GM21528 (cell line): ENCODE data around the gene HIVEP3.

Experiments
- ATAC-seq: cut with Tn5 transposase; IDR thresholded peaks from one replicate; pipeline ENCODE4 v1.9.1; 2021; ENCODE audit warnings: mild to moderate bottlenecking, moderate library complexity; ENCODE audit not compliant: unreplicated experiment, low FRiP score

Gene HIVEP3

DNA sequence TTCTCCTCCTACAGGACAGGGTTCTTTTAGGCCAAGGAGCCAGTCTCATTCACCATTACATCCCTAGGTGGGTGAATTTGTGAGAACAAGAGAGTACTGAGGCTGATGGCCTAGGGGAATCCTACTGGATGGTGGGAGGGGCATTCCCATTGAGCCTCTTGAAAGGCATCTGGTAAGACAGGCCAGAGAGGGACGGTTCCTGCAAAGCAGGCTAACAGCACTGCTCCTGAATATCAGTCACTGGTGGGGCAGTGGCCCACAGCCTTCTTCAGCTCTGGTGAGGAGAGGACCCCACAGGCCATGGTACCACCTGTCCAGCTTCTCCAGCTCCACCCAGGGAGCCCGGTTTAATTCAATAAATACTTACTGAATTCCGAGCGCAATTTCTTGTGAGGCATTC is 308.4 kb downstream of the HIVEP3 start:
- ATAC-seq: no peak

DNA sequence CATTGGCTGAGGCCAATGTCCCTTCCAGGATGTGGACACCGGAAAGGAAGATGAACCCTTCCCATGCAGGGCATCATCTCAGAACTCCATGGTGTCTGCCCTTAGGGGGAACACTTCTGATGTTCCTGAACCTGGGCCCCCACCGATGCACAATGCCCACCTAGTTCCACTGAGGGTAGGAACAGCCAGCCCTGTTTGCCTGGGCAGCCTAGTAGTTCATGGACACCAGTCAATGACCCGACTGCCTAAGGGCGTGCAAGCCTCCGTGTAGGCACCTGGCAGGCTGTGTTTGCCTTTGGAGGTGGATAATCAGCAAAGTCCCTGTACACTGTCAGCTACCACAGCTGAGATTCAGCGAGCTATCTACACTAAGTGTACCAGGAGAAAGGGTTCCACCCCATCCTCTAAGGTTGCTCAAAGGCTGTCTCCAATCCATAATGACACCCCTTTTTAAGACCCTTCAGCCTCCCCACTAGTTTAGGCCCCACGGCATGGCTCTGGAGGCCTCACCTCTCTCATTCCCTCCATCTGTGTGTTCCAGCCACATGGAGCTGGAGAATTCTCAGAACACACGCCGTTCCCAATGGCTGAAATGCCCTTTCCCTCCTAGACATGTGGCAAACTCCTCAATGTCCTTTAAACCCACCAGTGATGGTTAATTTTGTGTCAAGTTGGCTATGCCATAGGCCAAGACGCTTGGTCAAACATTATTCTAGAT is 309.4 kb downstream of the HIVEP3 start:
- ATAC-seq: no peak

DNA sequence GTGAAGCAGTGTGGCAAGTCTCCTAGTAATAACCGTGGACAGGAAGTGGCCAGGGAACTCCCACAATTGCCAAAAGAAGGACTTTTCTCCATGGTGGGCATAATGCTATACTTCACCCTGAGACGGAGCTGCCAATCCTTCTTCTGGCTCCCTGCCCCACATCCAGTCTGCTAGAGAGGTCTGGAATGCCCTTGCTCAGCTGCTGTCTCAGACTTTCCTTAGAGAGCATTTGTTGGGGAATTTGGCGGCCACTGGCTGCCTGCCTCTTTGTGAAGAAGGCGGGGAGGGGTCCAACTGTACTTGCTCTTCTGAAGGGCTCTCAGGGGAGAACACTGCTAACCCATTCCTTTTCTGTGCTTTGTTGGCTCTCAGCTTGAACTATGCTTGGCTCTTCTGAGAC is 310.5 kb downstream of the HIVEP3 start:
- ATAC-seq: no peak

DNA sequence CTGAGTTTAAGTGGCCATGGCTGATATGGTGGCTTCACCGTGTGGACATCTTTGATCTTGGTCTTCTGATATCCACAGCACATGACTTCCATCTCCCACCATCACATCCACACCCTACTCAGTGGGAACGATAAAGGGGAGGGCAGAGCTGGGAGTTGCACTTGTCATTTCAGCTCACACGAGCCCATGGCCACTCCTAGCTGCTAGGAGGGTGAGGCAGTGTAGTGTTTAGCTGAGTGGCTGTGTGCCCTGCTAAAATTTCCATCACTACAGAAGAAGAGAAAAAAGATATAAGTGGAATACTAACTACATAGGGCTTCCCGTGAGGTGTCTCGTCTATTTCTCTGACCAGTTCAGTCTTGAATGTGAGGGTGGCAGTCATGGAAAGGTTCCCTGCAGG is 310.9 kb downstream of the HIVEP3 start:
- no peak for ATAC-seq

DNA sequence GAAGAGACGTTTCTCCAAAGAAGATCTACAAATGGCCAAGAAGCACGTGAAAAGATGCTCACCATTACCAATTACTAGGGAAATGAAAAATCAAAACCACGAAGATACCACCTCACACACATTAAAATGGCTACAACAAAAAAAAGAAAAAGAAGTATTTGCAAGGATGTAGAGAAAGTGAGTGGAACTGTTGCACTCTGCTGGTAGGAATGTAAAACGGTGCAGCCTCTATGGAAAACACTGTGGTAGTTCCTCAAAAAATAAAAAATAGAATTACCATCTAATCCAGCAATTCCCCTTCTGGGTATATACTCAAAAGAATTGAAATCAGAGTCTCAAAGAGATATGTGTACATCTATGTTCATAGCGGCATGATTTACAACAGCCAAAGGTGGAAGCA is 318.8 kb downstream of the HIVEP3 start:
- no peak for ATAC-seq

DNA sequence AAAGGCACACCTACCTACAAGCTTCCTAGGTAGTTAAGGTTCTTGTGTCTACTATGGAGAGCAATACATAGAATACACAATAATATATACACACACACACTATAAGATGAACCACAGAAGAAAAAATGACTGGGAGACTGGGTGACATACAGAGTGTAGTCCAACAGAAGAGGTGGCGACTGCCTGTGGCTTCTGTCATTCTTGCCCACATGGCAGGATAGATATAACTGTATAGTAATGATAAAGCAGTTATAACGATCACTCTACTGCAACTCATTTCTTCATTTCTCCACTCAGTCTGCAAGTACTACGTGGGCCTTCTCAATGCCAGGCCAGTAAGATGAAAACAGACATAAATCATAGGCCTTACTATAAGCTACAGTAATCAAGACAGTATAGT is 320.4 kb downstream of the HIVEP3 start:
- ATAC-seq: no peak

DNA sequence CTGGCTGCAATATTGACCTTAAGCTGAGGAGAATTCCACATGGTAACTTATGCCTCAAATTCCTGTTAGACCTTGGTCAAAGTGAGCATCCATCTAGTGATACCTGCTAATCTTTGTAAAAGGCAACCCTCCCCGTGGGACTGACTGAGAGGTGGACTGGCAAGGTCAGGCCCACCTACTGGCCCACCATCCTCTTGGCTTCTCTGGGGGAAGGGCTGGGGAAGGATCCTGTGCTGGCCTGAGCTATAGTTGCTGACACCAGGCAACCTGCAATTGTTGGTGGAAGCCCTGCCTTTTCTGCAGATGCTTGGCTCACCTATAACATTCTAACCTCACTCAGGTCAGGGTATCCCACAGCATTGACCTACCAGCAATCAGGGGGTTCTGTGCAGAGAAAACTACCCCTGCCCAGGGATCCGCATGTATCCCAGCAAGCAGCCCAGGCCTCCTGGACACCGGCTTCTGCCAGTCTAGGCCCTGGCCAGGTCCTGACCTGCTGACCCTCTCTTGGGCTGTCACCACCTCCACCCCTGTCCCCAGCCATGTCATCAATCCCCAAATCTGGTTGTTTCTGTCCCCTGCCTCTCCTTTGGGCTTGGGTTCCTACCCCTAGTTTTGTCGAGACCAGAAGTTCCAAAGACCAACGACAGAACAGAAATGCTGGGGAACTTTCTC is 326.1 kb downstream of the HIVEP3 start:
- no peak for ATAC-seq

DNA sequence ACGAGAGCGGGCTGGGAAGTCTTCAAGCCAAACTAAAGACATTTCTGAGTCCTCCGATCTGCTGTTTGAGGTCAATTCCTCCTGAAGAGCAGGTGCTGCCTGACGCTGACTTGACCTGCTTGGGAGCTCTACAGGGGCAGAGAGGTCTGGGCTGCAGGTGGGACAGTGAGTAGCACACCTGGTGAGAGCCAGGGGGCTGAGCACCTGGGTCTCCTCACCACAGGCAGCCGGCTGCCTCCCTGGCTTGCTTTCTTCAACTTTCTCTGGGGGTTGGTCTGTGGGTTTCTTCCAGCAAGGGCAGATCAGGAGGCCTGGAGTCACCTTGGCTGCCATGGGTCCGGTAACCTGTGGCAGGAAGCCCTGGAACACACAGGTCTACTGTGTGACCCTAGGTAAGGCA is 326.8 kb downstream of the HIVEP3 start:
- ATAC-seq: no peak

DNA sequence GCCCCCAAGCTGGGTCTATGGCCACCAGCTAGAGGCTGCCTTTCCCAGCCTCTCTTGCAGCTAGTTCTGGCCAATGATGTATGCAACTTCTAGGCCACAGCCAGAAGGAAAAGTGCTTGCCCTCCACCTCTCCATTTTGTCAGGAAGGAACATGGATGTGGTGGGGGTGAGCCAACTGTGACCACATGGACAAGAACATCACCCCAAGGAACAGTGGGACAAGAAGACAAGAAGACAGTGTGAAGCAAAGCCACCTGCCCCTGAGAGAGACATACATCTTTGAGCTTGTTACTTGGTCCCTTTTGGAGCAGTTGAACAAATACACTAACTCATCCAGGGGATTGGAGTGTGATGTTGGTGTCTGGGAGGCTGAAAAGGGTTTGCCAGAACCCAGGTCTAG is 328.4 kb downstream of the HIVEP3 start:
- no peak for ATAC-seq

DNA sequence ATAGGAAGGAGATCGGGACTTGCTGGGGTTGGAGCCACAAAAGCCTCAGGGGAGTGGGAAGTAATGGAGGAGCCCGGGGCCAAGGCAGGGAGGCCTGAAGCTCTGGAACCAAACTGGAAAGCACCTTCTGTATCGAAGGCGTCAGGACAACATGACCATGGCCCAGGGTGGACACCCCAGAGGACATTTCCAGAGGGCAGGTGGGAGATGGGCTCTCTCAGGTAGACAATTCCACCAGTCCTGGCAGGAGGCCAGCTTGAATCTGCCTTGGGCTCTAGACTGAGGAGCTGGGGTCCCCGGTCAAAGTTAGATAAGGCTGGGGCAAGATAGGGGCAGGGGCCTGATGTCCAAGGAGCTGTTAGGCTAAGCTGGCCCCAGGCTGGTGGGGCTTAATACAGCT is 329.3 kb downstream of the HIVEP3 start:
- no peak for ATAC-seq

DNA sequence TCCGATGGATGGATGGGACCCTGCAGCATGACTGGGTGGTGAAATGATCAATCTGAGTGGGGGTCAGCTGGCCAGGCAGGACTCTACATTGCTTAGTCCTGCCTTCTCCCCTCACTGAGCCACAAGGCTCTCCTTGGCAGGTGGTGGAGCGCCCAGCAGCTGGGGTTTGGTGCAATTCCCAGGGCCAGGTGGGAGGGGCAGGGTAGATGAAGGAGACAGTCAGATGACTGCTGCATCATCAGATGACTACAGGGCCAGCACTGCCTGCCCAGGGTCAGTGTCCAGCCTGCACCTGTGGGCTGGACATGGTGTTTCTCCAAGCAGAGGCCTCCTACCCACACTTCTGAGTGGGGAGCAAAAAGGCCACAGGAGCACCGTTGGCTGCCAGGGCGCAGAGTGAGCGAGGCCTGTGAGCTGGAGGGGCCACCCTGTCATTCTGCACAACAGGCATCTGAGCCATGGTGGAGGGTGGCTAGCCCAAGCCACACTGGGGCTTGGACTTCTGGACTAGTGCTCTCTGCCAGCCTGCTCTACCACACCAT is 330.3 kb downstream of the HIVEP3 start:
- no peak for ATAC-seq

DNA sequence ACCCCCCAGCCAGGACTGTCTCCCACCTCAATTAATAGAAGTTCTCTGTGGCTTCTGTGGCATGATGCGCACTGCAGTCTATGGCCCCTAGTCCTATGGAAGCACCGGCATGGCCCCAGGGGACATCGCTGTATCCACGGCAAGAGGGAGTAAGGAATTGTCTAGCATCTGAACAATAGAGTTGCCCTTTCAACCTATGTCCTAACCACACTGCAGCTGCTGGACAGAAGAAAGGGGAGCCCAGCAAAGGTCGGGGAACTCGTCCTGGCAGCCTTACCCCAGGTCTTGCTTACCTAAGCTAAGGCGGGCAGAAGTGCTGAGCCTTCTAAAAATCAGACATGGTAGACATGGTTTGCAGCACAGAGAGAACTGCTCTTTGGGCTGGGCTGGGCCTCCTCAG is 330.9 kb downstream of the HIVEP3 start:
- no peak for ATAC-seq

DNA sequence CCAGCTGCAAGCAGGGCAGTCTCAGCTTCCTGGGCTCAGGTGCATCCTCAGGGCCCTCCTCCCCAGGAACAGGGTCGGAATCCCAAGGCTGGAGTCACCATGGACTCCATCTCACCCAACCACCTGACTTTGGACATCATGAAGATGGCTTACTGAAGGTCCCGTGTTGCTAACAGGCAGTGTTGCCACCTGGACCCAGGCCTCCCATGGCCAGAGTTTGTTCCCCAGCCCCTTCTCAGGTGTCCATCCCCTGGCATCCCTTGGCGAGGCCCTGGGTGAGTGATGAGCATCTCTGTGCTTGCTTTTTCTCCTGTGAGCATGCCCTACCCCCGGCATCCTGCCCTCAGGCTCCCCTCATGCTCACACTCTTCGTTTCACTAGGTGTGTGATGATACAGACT is 332.5 kb downstream of the HIVEP3 start:
- no peak for ATAC-seq

DNA sequence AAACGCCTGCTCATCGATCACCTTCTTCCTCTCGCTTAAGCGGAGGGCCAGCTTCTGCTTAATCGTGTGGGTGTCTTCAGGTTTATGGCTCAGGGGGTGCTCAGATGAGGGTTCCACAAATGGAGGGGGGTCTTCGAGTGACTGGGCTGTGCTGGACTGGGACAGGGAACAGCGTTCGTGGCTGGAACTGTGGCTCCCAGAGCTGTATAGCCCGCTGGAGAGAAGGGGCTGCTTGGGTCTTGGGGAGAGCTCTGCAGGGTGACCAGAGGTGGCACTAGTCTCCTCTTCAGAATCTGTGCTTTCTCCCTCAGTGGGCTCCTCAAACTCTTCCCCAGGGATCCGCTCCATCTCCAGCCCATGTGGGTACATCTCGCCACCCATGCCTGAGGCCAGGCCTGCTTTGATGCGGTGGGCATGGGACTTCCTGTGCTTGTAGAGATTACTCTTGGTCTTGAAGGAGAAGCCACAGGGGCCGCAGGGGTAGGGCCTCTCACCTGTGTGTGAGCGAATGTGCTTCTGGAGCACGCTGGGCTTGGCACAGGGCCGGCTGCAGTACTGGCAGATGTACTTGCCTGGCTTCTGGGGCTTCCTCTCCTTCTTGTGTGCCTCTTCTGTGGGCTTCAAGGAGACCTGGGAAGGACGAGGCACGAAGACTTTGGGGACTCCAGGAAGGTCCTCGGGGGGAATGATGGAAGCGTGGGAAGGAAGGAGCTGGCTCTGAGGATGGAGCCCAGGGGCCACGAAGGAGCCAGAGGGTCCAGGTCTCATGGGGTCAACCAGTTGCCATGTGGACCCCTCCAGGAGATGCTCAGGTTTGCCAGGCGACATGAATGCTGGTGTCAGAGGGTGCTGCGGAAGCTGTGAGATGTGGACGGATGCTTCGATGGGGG is 334.8 kb downstream of the HIVEP3 start:
- ATAC-seq: no peak

DNA sequence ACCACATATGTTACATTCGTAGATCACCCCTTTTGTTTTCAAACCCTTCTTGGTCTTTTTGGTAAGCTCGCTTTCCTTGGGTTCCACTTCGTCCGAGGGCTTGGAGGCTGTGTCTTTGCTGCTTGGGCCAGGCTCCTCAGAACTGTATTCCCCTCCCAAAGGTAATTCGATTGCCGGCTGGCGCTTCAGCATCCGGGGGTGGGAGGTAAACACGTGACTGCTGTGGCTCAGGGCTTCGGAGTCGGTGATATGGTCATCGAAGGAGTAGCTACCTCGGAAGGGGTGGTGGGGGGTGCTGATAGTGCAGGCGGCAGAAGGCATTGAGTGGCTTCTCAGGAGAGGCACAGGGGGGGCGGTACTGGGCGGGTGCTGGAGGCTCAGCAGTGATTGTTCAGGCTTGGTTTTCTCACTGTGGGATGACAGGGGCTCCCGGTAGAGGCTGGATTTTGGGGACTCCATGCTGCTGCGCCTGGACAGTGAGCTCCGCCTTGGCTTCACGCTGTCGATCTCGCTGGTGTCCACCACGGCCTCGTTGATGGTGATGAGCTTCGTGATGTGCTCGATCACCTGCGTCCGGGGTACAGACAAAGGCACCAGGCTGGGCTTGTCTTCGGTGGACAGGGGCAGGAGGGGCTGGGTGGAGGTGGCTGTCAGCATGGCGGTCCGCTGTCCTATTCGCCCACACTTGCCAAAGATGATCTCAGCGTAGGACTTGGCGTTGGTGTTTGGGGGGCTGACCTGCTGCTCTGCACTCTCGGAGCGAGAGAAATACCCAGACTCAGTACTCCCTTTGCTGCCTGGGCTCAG is 335.7 kb downstream of the HIVEP3 start:
- ATAC-seq: no peak

DNA sequence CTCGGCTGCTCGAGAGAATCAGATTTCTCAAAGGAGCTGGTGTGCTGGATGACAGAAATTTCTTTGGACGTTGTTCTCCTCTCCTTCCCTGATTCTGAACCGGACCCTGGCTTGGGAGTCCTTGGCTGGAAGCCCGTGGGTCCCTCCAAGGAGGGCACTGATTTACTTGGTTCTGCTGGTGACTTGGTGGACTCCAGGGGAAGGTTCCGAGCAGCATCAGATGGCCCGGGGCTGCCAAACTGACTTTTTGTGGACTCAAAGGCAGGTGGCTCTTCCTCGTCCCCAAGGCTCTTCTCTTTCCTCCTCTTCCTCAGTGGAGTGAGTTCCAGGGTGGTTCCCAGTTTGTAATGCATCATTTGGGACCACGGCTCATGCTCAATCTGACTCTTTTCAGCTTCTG is 336.4 kb downstream of the HIVEP3 start:
- no peak for ATAC-seq

DNA sequence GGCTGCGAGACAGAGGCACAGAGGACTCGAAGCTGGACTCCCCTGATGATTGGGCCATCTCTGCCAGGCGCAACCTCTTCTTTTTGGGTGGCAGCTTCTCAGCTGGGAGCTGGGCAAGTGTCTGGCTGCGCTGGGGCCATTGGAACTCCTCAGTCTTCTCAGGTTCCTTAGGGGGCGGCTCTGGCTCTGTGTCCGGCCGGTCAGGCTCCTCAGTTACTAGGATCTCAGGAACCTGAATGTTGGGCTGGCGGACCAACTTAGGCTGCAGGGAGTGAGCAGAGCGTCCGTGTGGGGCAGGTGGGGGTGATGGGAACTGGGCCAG is 336.8 kb downstream of the HIVEP3 start:
- no peak for ATAC-seq

DNA sequence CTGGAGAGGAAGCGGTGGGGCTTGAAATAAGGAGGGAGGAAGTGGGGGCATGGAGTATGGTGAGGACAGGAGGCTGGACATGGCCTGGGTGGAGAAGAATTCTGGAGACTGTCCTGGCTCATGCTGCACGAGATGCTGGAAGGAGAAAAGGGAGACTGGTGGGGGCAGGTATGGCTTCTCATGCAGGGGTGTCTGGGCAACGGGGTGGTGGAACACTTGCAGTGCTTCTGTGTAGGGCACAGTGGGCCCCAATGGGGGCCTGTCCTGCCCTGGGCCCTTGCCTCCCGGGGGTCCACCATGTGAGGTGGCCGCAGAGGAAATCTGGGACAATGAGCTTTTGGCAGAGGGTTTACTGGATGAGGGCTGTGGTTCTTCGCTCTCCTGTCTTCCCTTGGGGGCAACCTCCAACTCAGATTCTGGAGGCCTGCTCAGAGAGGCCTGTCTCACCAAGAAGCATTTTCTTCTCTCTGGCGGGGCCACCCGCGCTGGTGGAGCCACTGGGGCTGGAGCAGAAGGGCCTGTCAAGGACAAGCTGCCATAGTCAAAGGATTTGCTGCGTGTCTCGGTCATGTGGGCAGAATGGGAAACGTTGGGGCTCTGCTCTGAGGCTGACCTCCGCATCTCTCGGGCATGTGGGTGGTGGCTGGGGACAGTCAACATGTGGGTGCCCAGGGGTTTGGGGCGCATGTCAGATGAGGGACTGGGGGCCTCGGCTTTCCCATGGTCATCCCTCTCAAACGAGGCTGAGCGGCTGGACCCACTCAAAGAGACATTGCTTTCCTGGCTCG is 337.3 kb downstream of the HIVEP3 start:
- no peak for ATAC-seq

DNA sequence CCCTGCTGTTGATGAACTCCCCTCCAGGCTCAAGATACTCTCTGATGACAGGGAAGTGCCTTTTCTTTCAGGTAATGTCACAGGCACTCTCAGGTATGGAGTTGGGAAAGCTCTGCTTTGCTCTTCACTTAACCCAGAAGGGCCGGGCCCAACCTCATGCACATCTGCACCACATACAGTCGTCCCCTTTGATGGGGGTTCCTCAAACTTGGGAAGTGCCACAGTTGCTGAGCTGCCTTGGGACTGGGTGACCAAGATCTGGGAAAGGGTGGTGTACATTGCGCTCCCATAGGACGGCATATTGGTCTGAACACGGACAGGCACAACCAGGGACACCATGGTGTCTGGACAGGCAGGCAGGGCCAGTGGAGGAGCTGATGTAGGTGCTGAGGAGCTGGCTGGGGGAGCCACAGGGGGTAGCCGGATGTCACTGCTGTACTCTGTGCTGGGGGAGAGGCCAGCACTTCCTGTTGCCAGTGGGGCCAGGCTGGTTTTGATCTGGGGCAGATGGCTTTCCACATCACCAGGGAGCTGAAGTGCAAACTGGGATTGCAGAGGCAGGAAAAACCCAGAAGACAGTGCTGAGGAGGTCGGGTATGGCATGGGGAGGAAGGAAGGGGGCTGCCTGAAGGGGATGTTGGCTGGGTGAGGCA is 338.1 kb downstream of the HIVEP3 start:
- ATAC-seq: no peak
